ENCODE results near the gene PLCB1.

DNA sequence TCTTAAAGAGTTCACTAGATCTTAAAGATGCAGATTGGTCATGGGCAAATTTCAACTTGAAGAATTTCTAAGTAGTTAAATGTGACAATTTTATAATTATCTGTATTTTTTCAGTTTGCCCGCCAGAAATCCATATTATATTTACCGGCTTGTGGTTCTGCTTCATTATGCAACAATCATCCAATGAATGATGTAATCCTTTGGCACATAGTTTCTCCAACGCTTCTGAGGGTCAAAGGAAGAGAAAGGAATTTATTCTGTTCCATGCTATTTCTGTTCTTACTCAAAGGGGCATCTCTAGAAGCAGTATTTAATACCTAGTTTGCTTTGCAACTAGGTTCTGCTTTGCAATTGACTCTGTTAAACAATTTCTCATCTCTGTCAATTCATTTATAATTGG is 577.6 kb downstream of the PLCB1 start:
- TF ChIP-seq, protein P1, sequence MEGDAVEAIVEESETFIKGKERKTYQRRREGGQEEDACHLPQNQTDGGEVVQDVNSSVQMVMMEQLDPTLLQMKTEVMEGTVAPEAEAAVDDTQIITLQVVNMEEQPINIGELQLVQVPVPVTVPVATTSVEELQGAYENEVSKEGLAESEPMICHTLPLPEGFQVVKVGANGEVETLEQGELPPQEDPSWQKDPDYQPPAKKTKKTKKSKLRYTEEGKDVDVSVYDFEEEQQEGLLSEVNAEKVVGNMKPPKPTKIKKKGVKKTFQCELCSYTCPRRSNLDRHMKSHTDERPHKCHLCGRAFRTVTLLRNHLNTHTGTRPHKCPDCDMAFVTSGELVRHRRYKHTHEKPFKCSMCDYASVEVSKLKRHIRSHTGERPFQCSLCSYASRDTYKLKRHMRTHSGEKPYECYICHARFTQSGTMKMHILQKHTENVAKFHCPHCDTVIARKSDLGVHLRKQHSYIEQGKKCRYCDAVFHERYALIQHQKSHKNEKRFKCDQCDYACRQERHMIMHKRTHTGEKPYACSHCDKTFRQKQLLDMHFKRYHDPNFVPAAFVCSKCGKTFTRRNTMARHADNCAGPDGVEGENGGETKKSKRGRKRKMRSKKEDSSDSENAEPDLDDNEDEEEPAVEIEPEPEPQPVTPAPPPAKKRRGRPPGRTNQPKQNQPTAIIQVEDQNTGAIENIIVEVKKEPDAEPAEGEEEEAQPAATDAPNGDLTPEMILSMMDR (conservative IDR thresholded peaks at IDR 0.05; ENCODE audit: low read depth, low read length), result no peak
- no peak for TF ChIP-seq EZH2 (IDR thresholded peaks at IDR 0.05; ENCODE audit: low read length, unreplicated experiment)

Measured in PC-3 (cell line).